Caco-2 (cell line): ENCODE results near the gene METAP1. TPM values are rescaled to one million over a fixed set of nuclear protein-coding genes. Genes with fewer than 3 reads are reported as not detected.
A peak's percentile ranks its signal among the peaks of the same experiment; 100 is the strongest.

Source experiments
- BruUV-seq: library from RNA; stranded (reverse); fragments of 400-500 nt; replicated peaks from 2 replicates; lab custom pipeline; 2021; lab: Mats Ljungman, UMichigan
- CTCF ChIA-PET: fragments of 300-600 bp; sonication (Branson Sonifier 250); formaldehyde crosslinking; loops from one replicate; lab custom pipeline; 2022; ENCODE audit warnings: antibody characterized with exemption; lab: Charles Lee
- POLR2A ChIA-PET: fragments of 300-600 bp; sonication (Branson Sonifier 250); formaldehyde crosslinking; loops from one replicate; lab custom pipeline; 2022; ENCODE audit warnings: antibody characterized with exemption; lab: Charles Lee
- DNase-seq, 2 experiments: peaks; one replicate each; pipeline versions ENCODE4 v3.0.0 to v3.0.0-alpha.2; 2020 to 2022
- H3K27me3 ChIP-seq: replicated peaks from 2 replicates; pipeline ENCODE4 v1.6.0; 2011; ENCODE audit warnings: low read length; ENCODE audit not compliant: control insufficient read depth, insufficient read depth
- H3K36me3 ChIP-seq: 2 replicates; pipeline ENCODE4 v1.5.1; 2011; ENCODE audit warnings: low read length; ENCODE audit not compliant: control insufficient read depth, insufficient read depth
- H3K4me1 ChIP-seq: fragments of 250-450 bp; sonication (Bioruptor Pico); 2 replicates; pipeline ENCODE4 v1.5.1; 2020; ENCODE audit warnings: mild to moderate bottlenecking
- H3K4me3 ChIP-seq: 2 replicates; pipeline ENCODE4 v1.5.1; 2011; ENCODE audit warnings: low read depth, mild to moderate bottlenecking, control low read depth, low read length
- H3K9me3 ChIP-seq: fragments of 250-450 bp; sonication (Bioruptor Pico); 2 replicates; pipeline ENCODE4 v1.5.1; 2020; ENCODE audit warnings: mild to moderate bottlenecking, moderate library complexity
- H3K27ac Mint-ChIP-seq: one replicate; pipeline ENCODE4 v1.8.0; 2022; ENCODE audit warnings: mixed read lengths; ENCODE audit not compliant: unreplicated experiment
- H3K27me3 Mint-ChIP-seq: one replicate; pipeline ENCODE4 v1.8.0; 2022; ENCODE audit warnings: mixed read lengths; ENCODE audit not compliant: insufficient read depth, unreplicated experiment
- H3K36me3 Mint-ChIP-seq: one replicate; pipeline ENCODE4 v1.8.0; 2022; ENCODE audit warnings: mild to moderate bottlenecking, mixed read lengths; ENCODE audit not compliant: insufficient read depth, unreplicated experiment
- H3K4me1 Mint-ChIP-seq: one replicate; pipeline ENCODE4 v1.8.0; 2022; ENCODE audit warnings: low read depth, mixed read lengths; ENCODE audit not compliant: unreplicated experiment
- H3K4me3 Mint-ChIP-seq: one replicate; pipeline ENCODE4 v1.8.0; 2022; ENCODE audit warnings: mild to moderate bottlenecking, moderate library complexity, mixed read lengths; ENCODE audit not compliant: unreplicated experiment
- H3K9me3 Mint-ChIP-seq: one replicate; pipeline ENCODE4 v1.8.0; 2022; ENCODE audit warnings: mixed read lengths; ENCODE audit not compliant: unreplicated experiment
- intact Hi-C: fragments of 100-400 bp; cut with micrococcal nuclease; formaldehyde crosslinking; loops from one replicate; pipeline ENCODE4 v1.10.0; 2022; ENCODE audit not compliant: unreplicated experiment
- total RNA-seq: library from RNA; stranded (reverse); gene quantifications from 2 replicates; pipeline ENCODE4 v1.2.3, GENCODE V29; 2022
- TF ChIP-seq, protein P1 (sequence below), 2 experiments: fragments of 200-600 bp in 1 of 2; IDR thresholded peaks; 1 replicate in 1 of 2; 2 replicates in 1 of 2; pipeline versions ENCODE4 v1.5.1 to v1.8.0; 2011 to 2022; ENCODE audit warnings: antibody characterized with exemption in 1 of 2, control low read depth in 1 of 2, inconsistent platforms in 1 of 2, low read depth in 1 of 2, low read length in 1 of 2, mild to moderate bottlenecking in 1 of 2, moderate library complexity in 1 of 2; ENCODE audit not compliant: insufficient read depth in 1 of 2, severe bottlenecking in 1 of 2, unreplicated experiment in 1 of 2

Gene METAP1
- total RNA-seq, 1 experiment from 2014 or later, result 83.0 TPM

DNA sequence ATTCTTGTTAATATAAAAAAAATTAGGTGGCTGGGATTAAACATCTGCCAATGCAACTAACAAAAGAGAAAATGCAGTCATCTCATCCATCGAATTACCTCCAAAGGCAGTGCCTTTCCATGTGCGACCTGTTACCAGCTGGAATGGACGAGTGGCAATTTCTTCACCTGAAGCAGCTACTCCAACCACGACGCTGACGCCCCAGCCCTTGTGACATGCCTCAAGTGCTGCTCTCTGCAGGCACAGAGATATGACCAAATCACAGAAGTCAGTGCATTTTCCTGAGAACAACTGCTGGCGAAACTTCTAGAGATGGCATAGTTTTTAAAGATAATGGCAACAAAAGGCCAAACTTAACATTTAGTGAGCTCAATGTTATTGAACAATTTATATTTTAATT, 79.3 kb downstream of the METAP1 start:
- H3K4me1 Mint-ChIP-seq, result no peaks in the 10 kb centered on the region
- Histone ChIP-seq H3K9me3 (no peaks in the 10 kb centered on the region), H3K4me1 (no peaks in the 10 kb centered on the region), H3K4me3 (no peak overlapping the region), H3K27me3 (no peaks in the 10 kb centered on the region), H3K36me3 (peaks cover 2% of the 10 kb centered on the region)
- TF ChIP-seq, protein P1, sequence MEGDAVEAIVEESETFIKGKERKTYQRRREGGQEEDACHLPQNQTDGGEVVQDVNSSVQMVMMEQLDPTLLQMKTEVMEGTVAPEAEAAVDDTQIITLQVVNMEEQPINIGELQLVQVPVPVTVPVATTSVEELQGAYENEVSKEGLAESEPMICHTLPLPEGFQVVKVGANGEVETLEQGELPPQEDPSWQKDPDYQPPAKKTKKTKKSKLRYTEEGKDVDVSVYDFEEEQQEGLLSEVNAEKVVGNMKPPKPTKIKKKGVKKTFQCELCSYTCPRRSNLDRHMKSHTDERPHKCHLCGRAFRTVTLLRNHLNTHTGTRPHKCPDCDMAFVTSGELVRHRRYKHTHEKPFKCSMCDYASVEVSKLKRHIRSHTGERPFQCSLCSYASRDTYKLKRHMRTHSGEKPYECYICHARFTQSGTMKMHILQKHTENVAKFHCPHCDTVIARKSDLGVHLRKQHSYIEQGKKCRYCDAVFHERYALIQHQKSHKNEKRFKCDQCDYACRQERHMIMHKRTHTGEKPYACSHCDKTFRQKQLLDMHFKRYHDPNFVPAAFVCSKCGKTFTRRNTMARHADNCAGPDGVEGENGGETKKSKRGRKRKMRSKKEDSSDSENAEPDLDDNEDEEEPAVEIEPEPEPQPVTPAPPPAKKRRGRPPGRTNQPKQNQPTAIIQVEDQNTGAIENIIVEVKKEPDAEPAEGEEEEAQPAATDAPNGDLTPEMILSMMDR (IDR thresholded peaks at IDR 0.05; ENCODE audit: insufficient read depth in 1 of 2, low read depth in 1 of 2, low read length in 1 of 2, severe bottlenecking in 1 of 2, unreplicated experiment in 1 of 2), result no peak
- intact Hi-C loops, result no loop called here
- no TSS peak for BruUV-seq
- no peak for DNase-seq
- no peak overlapping the region for H3K4me3 Mint-ChIP-seq
- H3K9me3 Mint-ChIP-seq, result no peaks in the 10 kb centered on the region
- no peak overlapping the region for H3K27ac Mint-ChIP-seq
- POLR2A ChIA-PET, result interaction anchor here (0.6 kb wide), 1 partner anchor 146 kb away, joined by 8 read pairs; the partner anchor contains the start of gene EIF4E
- H3K27me3 Mint-ChIP-seq, result no peaks in the 10 kb centered on the region
- CTCF ChIA-PET, result no interaction called here
- peaks cover 79% of the 10 kb centered on the region for H3K36me3 Mint-ChIP-seq

DNA sequence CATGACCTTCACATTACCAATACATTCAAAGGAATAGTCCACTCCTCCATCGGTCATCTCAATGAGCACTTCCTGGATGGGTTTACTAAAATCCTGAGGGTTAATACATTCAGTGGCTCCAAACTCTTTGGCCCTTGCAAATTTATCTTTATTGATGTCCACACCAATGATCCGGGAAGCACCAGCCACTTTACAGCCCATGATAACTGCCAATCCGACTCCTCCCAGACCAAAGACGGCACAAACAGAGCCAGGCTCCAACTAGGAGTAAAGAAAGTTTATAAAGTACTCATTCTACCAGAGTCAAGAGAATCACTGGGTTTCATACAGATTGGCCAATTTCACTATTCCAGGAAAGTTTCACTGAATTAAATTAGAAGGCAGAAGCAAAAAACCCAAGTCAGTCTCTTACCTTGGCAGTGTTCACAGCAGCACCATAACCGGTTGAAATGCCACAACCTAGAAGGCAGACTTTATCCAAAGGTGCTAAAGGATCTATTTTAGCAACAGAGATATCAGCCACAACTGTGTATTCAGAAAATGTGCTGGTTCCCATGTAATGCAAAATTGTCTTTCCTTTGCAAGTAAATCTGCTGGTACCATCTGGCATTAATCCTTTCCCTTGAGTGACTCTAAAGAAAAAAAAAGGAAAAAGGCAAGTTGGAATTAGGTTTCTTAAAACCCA, 80.9 kb downstream of the METAP1 start:
- Mint-ChIP-seq H3K4me1 (no peaks in the 10 kb centered on the region), H3K27ac (no peak overlapping the region), H3K36me3 (peaks cover 85% of the 10 kb centered on the region), H3K9me3 (no peaks in the 10 kb centered on the region), H3K4me3 (no peak overlapping the region), H3K27me3 (no peaks in the 10 kb centered on the region)
- Histone ChIP-seq H3K27me3 (no peaks in the 10 kb centered on the region), H3K9me3 (no peaks in the 10 kb centered on the region), H3K4me1 (no peaks in the 10 kb centered on the region), H3K4me3 (no peak overlapping the region), H3K36me3 (peaks cover 2% of the 10 kb centered on the region)
- intact Hi-C loops, result no loop called here
- TF ChIP-seq, protein P1 (IDR thresholded peaks at IDR 0.05; ENCODE audit: insufficient read depth in 1 of 2, low read depth in 1 of 2, low read length in 1 of 2, severe bottlenecking in 1 of 2, unreplicated experiment in 1 of 2), result no peak
- ChIA-PET POLR2A (no interaction called here), CTCF (no interaction called here)
- no peak for DNase-seq
- TSS peak; percentile 5 for BruUV-seq

DNA sequence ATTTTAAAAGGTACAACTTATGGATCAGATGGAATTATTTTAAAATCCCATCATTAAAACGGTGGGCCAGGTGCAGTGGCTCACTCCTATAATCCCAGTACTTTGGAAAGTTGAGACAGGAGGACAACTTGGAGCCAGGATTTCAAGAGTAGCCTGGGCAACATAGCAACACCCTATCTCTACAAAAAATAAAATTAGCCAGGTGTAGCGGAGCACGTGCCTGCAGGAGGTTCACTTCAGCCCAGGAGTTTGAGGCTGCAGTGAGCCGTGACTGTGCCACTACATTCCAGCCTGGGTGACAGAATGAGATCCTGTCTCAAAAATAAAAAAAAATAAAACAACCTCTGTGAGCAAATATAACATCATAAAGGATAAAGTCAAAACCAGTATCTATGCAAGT, 81.7 kb downstream of the METAP1 start:
- BruUV-seq, result no TSS peak
- Mint-ChIP-seq H3K4me1 (no peaks in the 10 kb centered on the region), H3K27me3 (no peaks in the 10 kb centered on the region), H3K36me3 (peaks cover 85% of the 10 kb centered on the region), H3K27ac (no peak overlapping the region), H3K4me3 (no peak overlapping the region), H3K9me3 (no peaks in the 10 kb centered on the region)
- Histone ChIP-seq H3K4me3 (no peak overlapping the region), H3K4me1 (no peaks in the 10 kb centered on the region), H3K27me3 (no peaks in the 10 kb centered on the region), H3K36me3 (peaks cover 2% of the 10 kb centered on the region), H3K9me3 (no peaks in the 10 kb centered on the region)
- CTCF ChIA-PET, result no interaction called here
- no peak for DNase-seq
- POLR2A ChIA-PET, result no interaction called here
- TF ChIP-seq, protein P1 (IDR thresholded peaks at IDR 0.05; ENCODE audit: insufficient read depth in 1 of 2, low read depth in 1 of 2, low read length in 1 of 2, severe bottlenecking in 1 of 2, unreplicated experiment in 1 of 2), result no peak
- intact Hi-C loops, result no loop called here
